HEK293 (cell line): ENCODE results near the gene VARS1.
"Not testable (repeated sequence)": the region's sequence is repeated elsewhere in the genome, so short reads cannot be mapped to it uniquely, and the experiment has no call there.

Experiments used
- CTCF ChIP-seq: fragments of 450-650 bp; formaldehyde crosslinking; IDR thresholded peaks from 2 replicates; pipeline ENCODE4 v1.5.1; 2016; ENCODE audit warnings: missing biosample characterization, missing genetic modification characterization
- KLF10 ChIP-seq: fragments of 450-650 bp; IDR thresholded peaks from 2 replicates; pipeline ENCODE4 v1.5.1; 2018; ENCODE audit warnings: missing biosample characterization, mild to moderate bottlenecking, missing genetic modification characterization
- REST ChIP-seq: fragments of 450-650 bp; formaldehyde crosslinking; IDR thresholded peaks from 2 replicates; pipeline ENCODE4 v1.5.1; 2016; ENCODE audit warnings: missing biosample characterization, missing genetic modification characterization
- ZBTB20 ChIP-seq: fragments of 450-650 bp; formaldehyde crosslinking; IDR thresholded peaks from 2 replicates; pipeline ENCODE4 v1.5.1; 2016; ENCODE audit warnings: missing biosample characterization, missing genetic modification characterization
- ZBTB21 ChIP-seq: fragments of 450-650 bp; formaldehyde crosslinking; IDR thresholded peaks from 2 replicates; pipeline ENCODE4 v1.5.1; 2017; ENCODE audit warnings: missing biosample characterization, missing genetic modification characterization
- ZNF23 ChIP-seq: fragments of 450-650 bp; formaldehyde crosslinking; IDR thresholded peaks from 2 replicates; pipeline ENCODE4 v1.5.1; 2016; ENCODE audit warnings: missing biosample characterization, missing genetic modification characterization, borderline replicate concordance
- ZNF274 ChIP-seq, 2 experiments: fragments of 200-500 bp in 1 of 2; fragments of 450-650 bp in 1 of 2; sonication (Bioruptor generic) in 1 of 2; formaldehyde crosslinking in 1 of 2; IDR thresholded peaks; 2 replicates each; pipeline versions ENCODE4 v1.5.1 to v1.6.1; 2014 to 2016; ENCODE audit warnings: borderline replicate concordance in 1 of 2, inconsistent platforms in 1 of 2, low read length in 1 of 2, missing biosample characterization in 1 of 2, missing genetic modification characterization in 1 of 2
- ZNF473 ChIP-seq: fragments of 450-650 bp; formaldehyde crosslinking; IDR thresholded peaks from 2 replicates; pipeline ENCODE4 v1.5.1; 2017; ENCODE audit warnings: missing biosample characterization, missing genetic modification characterization
- ZNF513 ChIP-seq: fragments of 450-650 bp; IDR thresholded peaks from 2 replicates; pipeline ENCODE4 v1.5.1; 2018; ENCODE audit warnings: missing biosample characterization, missing genetic modification characterization
- ZNF548 ChIP-seq: fragments of 450-650 bp; formaldehyde crosslinking; IDR thresholded peaks from 2 replicates; pipeline ENCODE4 v1.5.1; 2016; ENCODE audit warnings: missing biosample characterization, missing genetic modification characterization
- ZNF660 ChIP-seq: fragments of 450-650 bp; IDR thresholded peaks from 2 replicates; pipeline ENCODE4 v1.5.1; 2018; ENCODE audit warnings: missing biosample characterization, mild to moderate bottlenecking, missing genetic modification characterization
- ZSCAN4 ChIP-seq: fragments of 450-650 bp; formaldehyde crosslinking; IDR thresholded peaks from 2 replicates; pipeline ENCODE4 v1.5.1; 2017; ENCODE audit warnings: missing biosample characterization, missing genetic modification characterization

GRCh38 chr6:31838114-31838553 lies 42.6 kb upstream of the VARS1 start:
- TF ChIP-seq ZSCAN4 (tag by site-specific recombination); ZNF274 (IDR thresholded peaks at IDR 0.05; ENCODE audit: low read length); ZNF274 (tag by site-specific recombination; IDR thresholded peaks at IDR 0.05; ENCODE audit: borderline replicate concordance); REST (tag by site-specific recombination); ZNF473 (tag by site-specific recombination); CTCF (tag by site-specific recombination); ZNF660 (tag by site-specific recombination); ZNF548 (tag by site-specific recombination); ZNF23; ZBTB21 (tag by site-specific recombination); ZNF513; ZBTB20 (tag by site-specific recombination); KLF10 (tag by site-specific recombination): not testable (repeated sequence)
